GM21515 (cell line): ENCODE data around the gene RBFOX1.

ENCODE experiments used
- ATAC-seq: cut with Tn5 transposase; IDR thresholded peaks from one replicate; pipeline ENCODE4 v1.9.1; 2021; ENCODE audit not compliant: unreplicated experiment

RBFOX1 gene

GRCh38 chr16:7332611-7333010, at the start of gene RBFOX1:
RBFOX1 (plus strand) TSS chr16:7332845.
- no peak for ATAC-seq

- ATAC-seq, result no peak
Observed at GRCh38 chr16:7284780-7285179, 47.9 kb upstream of the RBFOX1 start.

- no peak for ATAC-seq
Observed at GRCh38 chr16:7285520-7285919, 47.1 kb upstream of the RBFOX1 start.

GRCh38 chr16:7289299-7289698, 43.3 kb upstream of the RBFOX1 start:
- ATAC-seq, result no peak

- no peak for ATAC-seq
Observed at GRCh38 chr16:7290682-7291081, 42.0 kb upstream of the RBFOX1 start.

- ATAC-seq, result no peak
Observed at GRCh38 chr16:7294020-7294419, 38.6 kb upstream of the RBFOX1 start.

GRCh38 chr16:7303052-7303610, 29.5 kb upstream of the RBFOX1 start:
- ATAC-seq, result no peak

GRCh38 chr16:7303660-7304200, 28.9 kb upstream of the RBFOX1 start:
- ATAC-seq, result no peak

GRCh38 chr16:7304279-7304678, 28.4 kb upstream of the RBFOX1 start:
- ATAC-seq, result no peak

GRCh38 chr16:7304958-7305357, 27.7 kb upstream of the RBFOX1 start:
- no peak for ATAC-seq

GRCh38 chr16:7313170-7313569, 19.5 kb upstream of the RBFOX1 start:
- no peak for ATAC-seq

GRCh38 chr16:7314163-7314562, 18.5 kb upstream of the RBFOX1 start:
- no peak for ATAC-seq

- ATAC-seq, result no peak
Observed at GRCh38 chr16:7315813-7316212, 16.8 kb upstream of the RBFOX1 start.

GRCh38 chr16:7316281-7316888, 16.3 kb upstream of the RBFOX1 start:
- ATAC-seq, result no peak

GRCh38 chr16:7317982-7318381, 14.7 kb upstream of the RBFOX1 start:
- ATAC-seq, result no peak

- no peak for ATAC-seq
Observed at GRCh38 chr16:7318686-7319085, 14.0 kb upstream of the RBFOX1 start.

GRCh38 chr16:7319514-7319913, 13.1 kb upstream of the RBFOX1 start:
- no peak for ATAC-seq

GRCh38 chr16:7321661-7322060, 11.0 kb upstream of the RBFOX1 start:
- no peak for ATAC-seq

- no peak for ATAC-seq
Observed at GRCh38 chr16:7324321-7324720, 8.3 kb upstream of the RBFOX1 start.

GRCh38 chr16:7325834-7326233, 6.8 kb upstream of the RBFOX1 start:
- no peak for ATAC-seq

- ATAC-seq, result no peak
Observed at GRCh38 chr16:7330709-7331108, 1.9 kb upstream of the RBFOX1 start.

GRCh38 chr16:7331997-7332396, 648 bp upstream of the RBFOX1 start:
- no peak for ATAC-seq

GRCh38 chr16:7333180-7333725, 608 bp downstream of the RBFOX1 start:
- ATAC-seq, result no peak
